ENCODE results near the gene SPEM3.

The SPEM3 gene

DNA sequence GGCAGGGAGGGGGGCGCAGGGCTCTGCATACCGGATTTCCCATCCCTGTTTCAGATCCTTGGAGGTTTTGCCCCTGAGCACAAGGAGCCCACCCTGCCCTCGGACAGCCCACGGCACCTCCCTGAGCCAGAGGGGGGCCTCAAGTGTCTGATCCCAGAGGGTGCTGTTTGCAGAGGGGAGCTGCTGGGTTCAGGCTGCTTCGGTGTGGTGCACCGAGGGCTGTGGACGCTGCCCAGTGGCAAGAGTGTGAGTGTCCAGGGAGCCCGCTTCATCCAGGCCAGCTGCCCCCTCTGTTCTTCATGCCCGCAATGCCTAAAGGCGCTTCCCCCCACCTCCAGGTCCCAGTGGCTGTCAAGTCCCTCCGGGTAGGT is 45.3 kb upstream of the SPEM3 start:
- no peak for TF ChIP-seq EGR1 (IDR thresholded peaks at IDR 0.05)
- TF ChIP-seq, protein P1, sequence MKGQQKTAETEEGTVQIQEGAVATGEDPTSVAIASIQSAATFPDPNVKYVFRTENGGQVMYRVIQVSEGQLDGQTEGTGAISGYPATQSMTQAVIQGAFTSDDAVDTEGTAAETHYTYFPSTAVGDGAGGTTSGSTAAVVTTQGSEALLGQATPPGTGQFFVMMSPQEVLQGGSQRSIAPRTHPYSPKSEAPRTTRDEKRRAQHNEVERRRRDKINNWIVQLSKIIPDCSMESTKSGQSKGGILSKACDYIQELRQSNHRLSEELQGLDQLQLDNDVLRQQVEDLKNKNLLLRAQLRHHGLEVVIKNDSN (IDR thresholded peaks at IDR 0.05), result no peak
- TF ChIP-seq CREB1 (IDR thresholded peaks at IDR 0.05; ENCODE audit: low read depth), result no peak
- TF ChIP-seq NFIC (IDR thresholded peaks at IDR 0.05), result no peak
- TF ChIP-seq CEBPB (IDR thresholded peaks at IDR 0.05), result no peak
- TF ChIP-seq TCF12 (IDR thresholded peaks at IDR 0.05; ENCODE audit: low read depth), result no peak
- TF ChIP-seq, protein P2, sequence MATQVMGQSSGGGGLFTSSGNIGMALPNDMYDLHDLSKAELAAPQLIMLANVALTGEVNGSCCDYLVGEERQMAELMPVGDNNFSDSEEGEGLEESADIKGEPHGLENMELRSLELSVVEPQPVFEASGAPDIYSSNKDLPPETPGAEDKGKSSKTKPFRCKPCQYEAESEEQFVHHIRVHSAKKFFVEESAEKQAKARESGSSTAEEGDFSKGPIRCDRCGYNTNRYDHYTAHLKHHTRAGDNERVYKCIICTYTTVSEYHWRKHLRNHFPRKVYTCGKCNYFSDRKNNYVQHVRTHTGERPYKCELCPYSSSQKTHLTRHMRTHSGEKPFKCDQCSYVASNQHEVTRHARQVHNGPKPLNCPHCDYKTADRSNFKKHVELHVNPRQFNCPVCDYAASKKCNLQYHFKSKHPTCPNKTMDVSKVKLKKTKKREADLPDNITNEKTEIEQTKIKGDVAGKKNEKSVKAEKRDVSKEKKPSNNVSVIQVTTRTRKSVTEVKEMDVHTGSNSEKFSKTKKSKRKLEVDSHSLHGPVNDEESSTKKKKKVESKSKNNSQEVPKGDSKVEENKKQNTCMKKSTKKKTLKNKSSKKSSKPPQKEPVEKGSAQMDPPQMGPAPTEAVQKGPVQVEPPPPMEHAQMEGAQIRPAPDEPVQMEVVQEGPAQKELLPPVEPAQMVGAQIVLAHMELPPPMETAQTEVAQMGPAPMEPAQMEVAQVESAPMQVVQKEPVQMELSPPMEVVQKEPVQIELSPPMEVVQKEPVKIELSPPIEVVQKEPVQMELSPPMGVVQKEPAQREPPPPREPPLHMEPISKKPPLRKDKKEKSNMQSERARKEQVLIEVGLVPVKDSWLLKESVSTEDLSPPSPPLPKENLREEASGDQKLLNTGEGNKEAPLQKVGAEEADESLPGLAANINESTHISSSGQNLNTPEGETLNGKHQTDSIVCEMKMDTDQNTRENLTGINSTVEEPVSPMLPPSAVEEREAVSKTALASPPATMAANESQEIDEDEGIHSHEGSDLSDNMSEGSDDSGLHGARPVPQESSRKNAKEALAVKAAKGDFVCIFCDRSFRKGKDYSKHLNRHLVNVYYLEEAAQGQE (IDR thresholded peaks at IDR 0.05; ENCODE audit: low read depth), result no peak

DNA sequence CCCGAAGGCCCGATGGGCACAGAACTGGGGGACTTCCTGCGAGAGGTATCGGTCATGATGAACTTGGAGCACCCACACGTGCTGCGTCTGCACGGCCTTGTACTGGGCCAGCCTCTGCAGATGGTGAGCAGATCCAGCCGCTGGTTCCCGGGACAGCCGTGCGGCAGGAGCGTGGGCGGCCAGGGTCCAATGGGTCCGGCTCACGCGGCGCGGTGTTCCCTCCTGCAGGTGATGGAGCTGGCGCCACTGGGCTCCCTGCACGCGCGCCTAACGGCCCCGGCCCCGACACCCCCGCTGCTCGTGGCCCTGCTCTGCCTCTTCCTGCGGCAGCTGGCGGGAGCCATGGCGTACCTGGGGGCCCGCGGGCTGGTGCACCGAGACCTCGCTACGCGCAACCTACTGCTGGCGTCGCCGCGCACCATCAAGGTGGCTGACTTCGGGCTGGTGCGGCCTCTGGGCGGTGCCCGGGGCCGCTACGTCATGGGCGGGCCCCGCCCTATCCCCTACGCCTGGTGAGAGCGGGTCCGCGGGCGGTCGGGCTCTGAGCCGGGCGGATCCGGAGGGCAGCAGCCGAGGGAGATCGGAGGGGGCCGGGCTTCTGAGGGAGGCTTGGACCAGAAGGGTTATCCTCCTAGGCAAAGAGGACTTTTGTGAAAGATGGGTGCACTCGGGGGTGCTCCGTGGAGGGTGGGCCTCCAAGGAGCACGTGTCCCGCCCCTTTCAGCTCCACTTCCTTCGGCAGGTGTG is 44.7 kb upstream of the SPEM3 start:
- TF ChIP-seq YY1 (IDR thresholded peaks at IDR 0.05; ENCODE audit: low read depth) (no peak), EGR1 (IDR thresholded peaks at IDR 0.05) (no peak), CREB1 (IDR thresholded peaks at IDR 0.05; ENCODE audit: low read depth) (no peak), CEBPB (IDR thresholded peaks at IDR 0.05) (no peak)

DNA sequence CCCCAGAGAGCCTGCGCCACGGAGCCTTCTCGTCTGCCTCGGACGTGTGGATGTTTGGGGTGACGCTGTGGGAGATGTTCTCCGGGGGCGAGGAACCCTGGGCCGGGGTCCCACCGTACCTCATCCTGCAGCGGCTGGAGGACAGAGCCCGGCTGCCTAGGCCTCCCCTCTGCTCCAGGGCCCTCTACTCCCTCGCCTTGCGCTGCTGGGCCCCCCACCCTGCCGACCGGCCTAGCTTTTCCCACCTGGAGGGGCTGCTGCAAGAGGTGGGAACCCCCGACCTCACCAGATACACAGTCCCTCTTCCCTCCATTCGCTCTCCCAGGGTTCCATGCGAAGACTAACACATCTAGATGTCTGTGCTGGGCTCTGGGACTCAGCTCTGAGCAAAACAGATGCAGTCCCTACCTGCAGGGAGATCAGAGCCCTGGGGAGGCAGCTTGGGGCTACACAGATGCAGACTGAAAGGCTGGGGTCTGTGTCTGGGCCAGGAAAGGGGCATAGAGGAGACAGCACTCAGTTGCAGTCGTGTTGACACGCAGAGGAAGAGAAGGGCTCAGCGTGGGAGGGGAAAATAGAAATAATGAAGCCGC is 44.1 kb upstream of the SPEM3 start:
- TF ChIP-seq, protein P2 (IDR thresholded peaks at IDR 0.05; ENCODE audit: low read depth), result no peak
- TF ChIP-seq TEAD4 (IDR thresholded peaks at IDR 0.05) (no peak), TCF12 (IDR thresholded peaks at IDR 0.05; ENCODE audit: low read depth) (no peak), TAF1 (IDR thresholded peaks at IDR 0.05; ENCODE audit: low read depth) (no peak), EP300 (IDR thresholded peaks at IDR 0.05; ENCODE audit: borderline replicate concordance) (no peak), YY1 (IDR thresholded peaks at IDR 0.05; ENCODE audit: low read depth) (no peak), EGR1 (IDR thresholded peaks at IDR 0.05) (no peak), ZBTB7A (IDR thresholded peaks at IDR 0.05; ENCODE audit: low read depth) (no peak), NFIC (IDR thresholded peaks at IDR 0.05) (no peak)
- TF ChIP-seq, protein P3, sequence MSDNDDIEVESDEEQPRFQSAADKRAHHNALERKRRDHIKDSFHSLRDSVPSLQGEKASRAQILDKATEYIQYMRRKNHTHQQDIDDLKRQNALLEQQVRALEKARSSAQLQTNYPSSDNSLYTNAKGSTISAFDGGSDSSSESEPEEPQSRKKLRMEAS (IDR thresholded peaks at IDR 0.05), result no peak

DNA sequence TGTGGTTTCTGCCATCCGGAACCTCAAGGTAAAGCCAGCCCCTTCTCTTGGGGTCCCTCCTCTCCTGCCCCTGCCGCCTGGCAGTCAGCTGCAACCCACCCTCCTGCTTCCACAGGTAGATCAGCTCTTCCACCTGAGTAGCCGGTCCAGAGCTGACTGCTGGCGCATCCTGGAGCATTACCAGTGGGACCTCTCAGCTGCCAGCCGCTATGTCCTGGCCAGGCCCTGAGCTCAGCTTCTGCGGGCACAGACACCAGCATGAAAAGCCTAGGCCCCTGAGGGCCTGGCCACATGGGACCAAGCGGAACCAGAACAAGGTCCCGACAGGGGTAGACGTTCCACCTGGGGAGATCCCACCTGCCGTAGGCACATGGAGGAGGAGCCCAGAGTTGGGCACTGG is 39.8 kb upstream of the SPEM3 start:
- no peak for TF ChIP-seq RAD21 (IDR thresholded peaks at IDR 0.05; ENCODE audit: low read depth)
- TF ChIP-seq EP300 (IDR thresholded peaks at IDR 0.05; ENCODE audit: borderline replicate concordance), result no peak
- TF ChIP-seq CREB1 (IDR thresholded peaks at IDR 0.05; ENCODE audit: low read depth), result no peak
- TF ChIP-seq, protein P2 (IDR thresholded peaks at IDR 0.05; ENCODE audit: low read depth), result no peak
- no peak for TF ChIP-seq CEBPB (IDR thresholded peaks at IDR 0.05)
- no peak for TF ChIP-seq EGR1 (IDR thresholded peaks at IDR 0.05)
- no peak for TF ChIP-seq YY1 (IDR thresholded peaks at IDR 0.05; ENCODE audit: low read depth)
- no peak for TF ChIP-seq NFIC (IDR thresholded peaks at IDR 0.05)
- no peak for TF ChIP-seq FOXM1 (IDR thresholded peaks at IDR 0.05; ENCODE audit: borderline replicate concordance, low read depth)
- no peak for TF ChIP-seq ZBTB7A (IDR thresholded peaks at IDR 0.05; ENCODE audit: low read depth)
- no peak for TF ChIP-seq TCF12 (IDR thresholded peaks at IDR 0.05; ENCODE audit: low read depth)
- no peak for TF ChIP-seq TAF1 (IDR thresholded peaks at IDR 0.05; ENCODE audit: low read depth)
- TF ChIP-seq, protein P1 (IDR thresholded peaks at IDR 0.05), result no peak
- TF ChIP-seq, protein P3 (IDR thresholded peaks at IDR 0.05), result no peak
- TF ChIP-seq TEAD4 (IDR thresholded peaks at IDR 0.05), result no peak
